ENCODE data around the gene TDRKH. TPM values are rescaled to one million over a fixed set of nuclear protein-coding genes. Genes with fewer than 3 reads are reported as not detected.

The TDRKH gene
- total RNA-seq, 1 donor from 2014 or later = 21.9 TPM

DNA sequence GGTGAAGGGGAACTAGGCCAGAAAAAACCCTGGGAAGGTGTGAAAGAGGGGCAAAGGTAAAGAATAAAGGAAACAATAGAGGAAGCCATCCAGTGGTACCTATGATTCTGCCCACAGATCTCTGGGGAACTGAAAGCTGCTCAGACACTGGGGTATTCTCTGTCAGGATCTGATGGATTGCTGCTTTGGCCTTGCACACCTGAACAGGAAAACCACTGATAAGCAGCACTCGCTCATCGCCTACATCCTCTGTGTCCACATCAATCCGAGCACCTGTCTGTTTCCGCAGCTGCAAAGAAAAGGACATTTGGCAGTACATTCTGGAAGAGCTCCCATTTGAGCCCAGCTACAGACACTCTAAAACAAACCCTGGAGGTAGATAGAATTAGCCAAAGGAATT is 10.4 kb downstream of the TDRKH start:
- Mint-ChIP-seq H3K36me3 (ENCODE audit: low read depth) (peaks cover 15% of the 10 kb centered on the region), H3K4me1 (no peaks in the 10 kb centered on the region), H3K27me3 (ENCODE audit: low read depth) (no peaks in the 10 kb centered on the region), H3K9me3 (no peaks in the 10 kb centered on the region), H3K27ac (ENCODE audit: unreplicated experiment) (no peak overlapping the region), H3K4me3 (no peak overlapping the region)
- TF ChIP-seq, protein P1, sequence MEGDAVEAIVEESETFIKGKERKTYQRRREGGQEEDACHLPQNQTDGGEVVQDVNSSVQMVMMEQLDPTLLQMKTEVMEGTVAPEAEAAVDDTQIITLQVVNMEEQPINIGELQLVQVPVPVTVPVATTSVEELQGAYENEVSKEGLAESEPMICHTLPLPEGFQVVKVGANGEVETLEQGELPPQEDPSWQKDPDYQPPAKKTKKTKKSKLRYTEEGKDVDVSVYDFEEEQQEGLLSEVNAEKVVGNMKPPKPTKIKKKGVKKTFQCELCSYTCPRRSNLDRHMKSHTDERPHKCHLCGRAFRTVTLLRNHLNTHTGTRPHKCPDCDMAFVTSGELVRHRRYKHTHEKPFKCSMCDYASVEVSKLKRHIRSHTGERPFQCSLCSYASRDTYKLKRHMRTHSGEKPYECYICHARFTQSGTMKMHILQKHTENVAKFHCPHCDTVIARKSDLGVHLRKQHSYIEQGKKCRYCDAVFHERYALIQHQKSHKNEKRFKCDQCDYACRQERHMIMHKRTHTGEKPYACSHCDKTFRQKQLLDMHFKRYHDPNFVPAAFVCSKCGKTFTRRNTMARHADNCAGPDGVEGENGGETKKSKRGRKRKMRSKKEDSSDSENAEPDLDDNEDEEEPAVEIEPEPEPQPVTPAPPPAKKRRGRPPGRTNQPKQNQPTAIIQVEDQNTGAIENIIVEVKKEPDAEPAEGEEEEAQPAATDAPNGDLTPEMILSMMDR (conservative IDR thresholded peaks at IDR 0.05) = no peak
- DNase-seq (ENCODE audit: low read depth, low spot score) = no peak

DNA sequence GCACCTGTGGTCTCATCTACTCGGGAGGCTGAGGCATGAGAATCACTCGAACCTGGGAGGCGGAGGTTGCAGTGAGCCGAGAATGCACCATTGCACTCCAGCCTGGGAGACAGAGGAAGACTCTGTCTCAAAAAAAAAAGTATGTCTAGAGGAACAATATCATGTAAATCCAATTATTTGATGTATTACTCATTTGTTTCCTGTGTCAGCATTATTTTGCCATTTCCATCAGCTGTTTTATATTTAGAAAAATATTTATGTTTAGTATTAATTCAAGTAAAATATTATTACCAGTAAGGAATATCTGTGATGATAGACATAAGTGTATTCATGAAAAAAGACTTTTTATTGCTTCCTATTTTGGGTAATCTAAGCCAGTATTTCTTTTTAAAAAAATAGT is 13.0 kb downstream of the TDRKH start:
- Mint-ChIP-seq H3K4me1 (no peaks in the 10 kb centered on the region), H3K27me3 (ENCODE audit: low read depth) (no peaks in the 10 kb centered on the region), H3K9me3 (no peaks in the 10 kb centered on the region), H3K36me3 (ENCODE audit: low read depth) (peaks cover 15% of the 10 kb centered on the region), H3K4me3 (no peak overlapping the region), H3K27ac (ENCODE audit: unreplicated experiment) (no peak overlapping the region)
- no peak for DNase-seq (ENCODE audit: low read depth, low spot score)
- TF ChIP-seq, protein P1 (conservative IDR thresholded peaks at IDR 0.05) = no peak

DNA sequence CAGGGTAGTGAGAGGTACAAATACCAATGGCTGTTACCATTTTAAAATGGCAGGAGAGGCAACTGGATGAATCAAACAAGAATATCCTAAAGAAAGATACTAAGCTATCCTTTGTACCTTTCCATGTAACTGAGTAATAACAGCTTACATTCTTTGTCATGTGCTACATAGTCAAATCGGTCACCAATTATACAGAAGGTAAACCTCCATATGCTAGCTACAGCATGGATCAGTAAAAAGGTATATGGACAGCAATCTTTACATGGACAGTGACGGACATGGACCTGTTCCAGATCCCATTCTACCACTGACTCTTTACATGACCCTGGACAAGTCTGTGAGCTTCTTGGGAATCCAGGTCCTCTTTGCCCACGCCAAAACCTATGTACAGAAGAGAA is 13.6 kb downstream of the TDRKH start:
- Mint-ChIP-seq H3K4me1 (no peaks in the 10 kb centered on the region), H3K4me3 (no peak overlapping the region), H3K27ac (ENCODE audit: unreplicated experiment) (no peak overlapping the region), H3K27me3 (ENCODE audit: low read depth) (no peaks in the 10 kb centered on the region), H3K36me3 (ENCODE audit: low read depth) (peaks cover 15% of the 10 kb centered on the region), H3K9me3 (no peaks in the 10 kb centered on the region)
- TF ChIP-seq, protein P1 (conservative IDR thresholded peaks at IDR 0.05) = no peak
- DNase-seq (ENCODE audit: low read depth, low spot score) = no peak

DNA sequence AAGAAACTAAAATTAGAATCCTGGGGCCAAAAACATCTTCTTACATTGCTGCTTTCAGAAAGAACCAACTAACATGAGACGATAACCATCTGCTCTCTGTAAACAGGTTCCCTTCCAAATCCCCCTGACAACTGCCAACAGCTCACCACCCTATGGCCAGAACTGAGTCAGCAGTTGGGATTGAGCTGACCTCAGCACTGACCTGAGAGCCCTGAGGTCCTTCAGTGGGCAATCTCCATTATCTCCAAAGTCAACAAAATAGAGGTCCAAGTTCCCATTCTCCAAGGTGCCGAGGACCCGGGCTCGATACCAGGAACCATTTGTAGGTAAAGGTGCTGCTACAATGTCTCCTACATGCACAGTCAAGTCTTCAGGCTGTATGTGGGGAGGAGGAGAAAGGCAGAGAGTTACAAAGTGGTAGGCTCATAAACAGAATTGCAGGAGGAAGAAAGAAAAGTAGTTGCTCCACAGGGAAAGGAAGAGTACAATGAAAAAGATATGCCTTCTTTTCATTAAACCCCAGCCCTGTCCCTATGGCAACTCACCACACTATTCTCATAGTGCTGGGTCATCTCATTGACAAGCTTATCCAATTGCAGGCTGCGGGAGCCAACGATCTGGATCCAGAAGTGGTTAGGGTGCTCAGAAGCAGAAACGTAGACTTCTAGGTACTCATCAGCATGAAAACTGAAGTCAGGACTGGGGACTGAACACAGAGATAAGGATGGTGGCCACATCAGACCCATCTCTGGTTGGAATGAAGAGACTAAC is 14.2 kb downstream of the TDRKH start:
- H3K27ac Mint-ChIP-seq (ENCODE audit: unreplicated experiment) = no peak overlapping the region
- H3K9me3 Mint-ChIP-seq = no peaks in the 10 kb centered on the region

DNA sequence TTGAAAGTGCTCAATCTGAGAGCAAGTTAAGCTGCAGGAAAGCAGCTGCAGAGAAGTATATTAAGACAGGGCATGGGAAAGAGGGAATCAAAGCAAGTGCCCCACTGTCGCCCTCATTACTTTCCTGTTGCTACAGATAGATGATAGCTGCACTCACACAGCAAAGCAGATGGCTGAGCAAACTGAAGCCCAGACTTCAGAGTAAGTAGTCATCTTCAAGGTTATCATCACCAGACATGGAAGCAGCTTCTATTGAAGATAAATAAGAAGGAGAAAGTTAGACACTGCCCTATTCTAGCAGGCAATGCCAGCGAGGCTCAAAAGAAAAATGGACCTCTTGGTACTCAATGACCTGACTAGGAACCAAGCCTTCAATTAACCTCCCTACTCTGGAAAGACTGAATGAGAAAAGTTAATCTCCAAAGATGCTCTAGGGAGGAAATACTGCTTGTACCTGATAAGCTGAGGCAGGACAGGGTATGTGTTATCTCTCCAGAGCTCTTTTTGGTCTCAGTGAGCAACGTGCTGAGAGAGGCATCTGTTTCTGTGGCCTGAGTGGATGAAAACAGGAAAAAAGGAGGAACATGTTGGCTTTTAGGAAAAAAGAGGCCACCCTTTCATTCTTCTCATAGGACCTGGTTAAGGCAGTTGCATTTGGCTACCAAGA is 15.9 kb downstream of the TDRKH start:
- TF ChIP-seq, protein P1 (conservative IDR thresholded peaks at IDR 0.05) = no peak
- Mint-ChIP-seq H3K27ac (ENCODE audit: unreplicated experiment) (no peak overlapping the region), H3K4me1 (no peaks in the 10 kb centered on the region), H3K9me3 (no peaks in the 10 kb centered on the region), H3K27me3 (ENCODE audit: low read depth) (no peaks in the 10 kb centered on the region), H3K4me3 (no peak overlapping the region), H3K36me3 (ENCODE audit: low read depth) (peaks cover 12% of the 10 kb centered on the region)
- DNase-seq (ENCODE audit: low read depth, low spot score) = no peak

More for the DNA sequence above, 14.2 kb downstream of the TDRKH start:
- TF ChIP-seq, protein P1 (conservative IDR thresholded peaks at IDR 0.05) = no peak
- H3K36me3 Mint-ChIP-seq (ENCODE audit: low read depth) = peaks cover 12% of the 10 kb centered on the region
- H3K4me1 Mint-ChIP-seq = no peaks in the 10 kb centered on the region
- no peak overlapping the region for H3K4me3 Mint-ChIP-seq
- no peaks in the 10 kb centered on the region for H3K27me3 Mint-ChIP-seq (ENCODE audit: low read depth)
- no peak for DNase-seq (ENCODE audit: low read depth, low spot score)

All from neural crest cell (in vitro differentiated cells).